HepG2 (cell line): Measurements from ENCODE around the gene INO80B. TPM values are rescaled to one million over a fixed set of nuclear protein-coding genes. Genes with fewer than 3 reads are reported as not detected.

ENCODE experiments used
- SMC3 ChIP-seq: IDR thresholded peaks from 2 replicates; pipeline ENCODE4 v1.6.1; 2011; ENCODE audit warnings: low read length, improper control_type of control experiment
- ZFP37 ChIP-seq: sonication (generic); formaldehyde crosslinking; IDR thresholded peaks from 2 replicates; pipeline ENCODE4 v1.4.0; 2020; ENCODE audit warnings: missing genetic modification reagents, borderline replicate concordance
- ZNF235 ChIP-seq: sonication (generic); formaldehyde crosslinking; IDR thresholded peaks from 2 replicates; pipeline ENCODE4 v1.8.1; 2023; ENCODE audit warnings: mild to moderate bottlenecking, missing genetic modification reagents, borderline replicate concordance
- ZNF260 ChIP-seq: sonication (generic); formaldehyde crosslinking; IDR thresholded peaks from 2 replicates; pipeline ENCODE4 v1.4.0; 2020; ENCODE audit warnings: missing genetic modification reagents, low read depth, mild to moderate bottlenecking, borderline replicate concordance
- ZSCAN21 ChIP-seq: sonication (generic); formaldehyde crosslinking; IDR thresholded peaks from 2 replicates; pipeline ENCODE4 v1.8.0; 2022; ENCODE audit warnings: mild to moderate bottlenecking, missing genetic modification reagents, moderate library complexity, borderline replicate concordance
- polyA plus RNA-seq, 8 experiments: library from polyadenylated mRNA; depleted of rRNA in 3 of 8; stranded (reverse) in 7 of 8; unstranded in 1 of 8; fragments of >200 nt; fragmentation: Illumina TruSeq in 4 of 8; extraction: Trizol in 4 of 8; gene quantifications; 2 replicates each; pipeline versions ENCODE4 v1.2.1 to v1.2.3, GENCODE V29; 2011 to 2016; ENCODE audit warnings: low read depth in 4 of 8, missing spikeins in 1 of 8, mixed read lengths in 1 of 8; ENCODE audit not compliant: insufficient read depth in 1 of 8
- total RNA-seq, 5 experiments: library from RNA; depleted of rRNA; stranded (reverse); fragments of >200 nt; fragmentation: Illumina TruSeq; extraction: Trizol; gene quantifications; 2 replicates each; pipeline ENCODE4 v1.2.3, GENCODE V29; 2016; ENCODE audit warnings: low read depth in 1 of 5
- TF ChIP-seq, protein P1 (sequence below), 2 experiments: fragments of 450-650 bp in 1 of 2; sonication (generic) in 1 of 2; formaldehyde crosslinking in 1 of 2; IDR thresholded peaks; 2 replicates each; pipeline versions ENCODE4 v1.6.1 to v1.8.0; 2016 to 2022; ENCODE audit warnings: antibody characterized with exemption in 1 of 2, mild to moderate bottlenecking in 1 of 2, missing genetic modification reagents in 1 of 2
- TF ChIP-seq, protein P2 (sequence below): sonication (generic); formaldehyde crosslinking; conservative IDR thresholded peaks from 2 replicates; pipeline ENCODE4 v1.4.0; 2020; ENCODE audit warnings: mild to moderate bottlenecking, missing genetic modification reagents, moderate library complexity

Gene INO80B
- total and polyA plus RNA-seq, 2 of the 13 experiments (the other 11 are each of a cell fraction or from before 2014, with no cell fraction given), result 6.2 to 14.5 TPM

DNA sequence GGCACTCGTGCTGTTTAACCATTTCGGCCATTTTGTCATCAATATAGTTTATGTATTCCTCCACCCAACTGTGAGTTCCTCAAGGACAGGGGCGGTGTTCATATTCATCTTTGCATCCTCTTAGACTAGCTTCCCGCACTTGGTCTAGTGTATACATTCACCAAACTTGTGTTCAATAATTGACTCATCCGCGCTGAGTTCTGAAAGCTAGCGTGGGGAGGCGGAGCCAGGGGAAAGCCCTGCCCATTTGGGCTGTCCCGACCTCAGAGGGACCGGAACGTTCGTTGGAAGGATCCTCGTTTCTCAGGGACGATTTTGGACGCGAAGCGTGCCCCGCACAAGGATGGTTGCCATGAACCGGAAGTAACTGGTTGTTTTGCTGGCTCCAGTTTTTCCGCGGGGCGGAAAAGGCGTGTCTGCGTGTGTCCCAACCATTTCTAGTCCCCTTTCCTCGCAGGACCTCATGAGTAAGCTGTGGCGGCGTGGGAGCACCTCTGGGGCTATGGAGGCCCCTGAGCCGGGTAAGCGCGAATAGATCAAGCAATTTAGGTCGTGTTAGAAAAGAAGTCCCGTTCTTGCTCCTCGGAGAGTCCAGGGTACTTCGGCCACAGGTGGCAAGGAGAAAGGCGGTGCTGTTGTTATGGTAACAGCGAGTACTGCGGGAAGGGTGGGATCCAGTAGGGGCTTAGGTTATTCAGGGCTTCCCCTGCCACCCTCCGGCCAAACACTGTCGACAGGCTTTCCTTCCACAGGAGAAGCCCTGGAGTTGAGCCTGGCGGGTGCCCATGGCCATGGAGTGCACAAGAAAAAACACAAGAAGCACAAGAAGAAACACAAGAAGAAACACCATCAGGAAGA lies at the start of gene INO80B (continued):
- TF ChIP-seq ZNF235 (CRISPR knock-in tag) (peak; percentile 77; the same call in 1 of the 2 replicates), ZFP37 (CRISPR knock-in tag) (no peak), ZNF260 (CRISPR knock-in tag) (no peak), SMC3 (peak; percentile 45), ZSCAN21 (CRISPR knock-in tag) (peak; percentile 70; the same call in 1 of the 2 replicates)
- TF ChIP-seq, protein P1, sequence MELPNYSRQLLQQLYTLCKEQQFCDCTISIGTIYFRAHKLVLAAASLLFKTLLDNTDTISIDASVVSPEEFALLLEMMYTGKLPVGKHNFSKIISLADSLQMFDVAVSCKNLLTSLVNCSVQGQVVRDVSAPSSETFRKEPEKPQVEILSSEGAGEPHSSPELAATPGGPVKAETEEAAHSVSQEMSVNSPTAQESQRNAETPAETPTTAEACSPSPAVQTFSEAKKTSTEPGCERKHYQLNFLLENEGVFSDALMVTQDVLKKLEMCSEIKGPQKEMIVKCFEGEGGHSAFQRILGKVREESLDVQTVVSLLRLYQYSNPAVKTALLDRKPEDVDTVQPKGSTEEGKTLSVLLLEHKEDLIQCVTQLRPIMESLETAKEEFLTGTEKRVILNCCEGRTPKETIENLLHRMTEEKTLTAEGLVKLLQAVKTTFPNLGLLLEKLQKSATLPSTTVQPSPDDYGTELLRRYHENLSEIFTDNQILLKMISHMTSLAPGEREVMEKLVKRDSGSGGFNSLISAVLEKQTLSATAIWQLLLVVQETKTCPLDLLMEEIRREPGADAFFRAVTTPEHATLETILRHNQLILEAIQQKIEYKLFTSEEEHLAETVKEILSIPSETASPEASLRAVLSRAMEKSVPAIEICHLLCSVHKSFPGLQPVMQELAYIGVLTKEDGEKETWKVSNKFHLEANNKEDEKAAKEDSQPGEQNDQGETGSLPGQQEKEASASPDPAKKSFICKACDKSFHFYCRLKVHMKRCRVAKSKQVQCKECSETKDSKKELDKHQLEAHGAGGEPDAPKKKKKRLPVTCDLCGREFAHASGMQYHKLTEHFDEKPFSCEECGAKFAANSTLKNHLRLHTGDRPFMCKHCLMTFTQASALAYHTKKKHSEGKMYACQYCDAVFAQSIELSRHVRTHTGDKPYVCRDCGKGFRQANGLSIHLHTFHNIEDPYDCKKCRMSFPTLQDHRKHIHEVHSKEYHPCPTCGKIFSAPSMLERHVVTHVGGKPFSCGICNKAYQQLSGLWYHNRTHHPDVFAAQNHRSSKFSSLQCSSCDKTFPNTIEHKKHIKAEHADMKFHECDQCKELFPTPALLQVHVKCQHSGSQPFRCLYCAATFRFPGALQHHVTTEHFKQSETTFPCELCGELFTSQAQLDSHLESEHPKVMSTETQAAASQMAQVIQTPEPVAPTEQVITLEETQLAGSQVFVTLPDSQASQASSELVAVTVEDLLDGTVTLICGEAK (IDR thresholded peaks at IDR 0.05), result peak; percentile 98
- TF ChIP-seq, protein P1 (CRISPR knock-in tag; IDR thresholded peaks at IDR 0.05), result peak; percentile 90; the same call in 1 of the 2 replicates
- TF ChIP-seq, protein P2, sequence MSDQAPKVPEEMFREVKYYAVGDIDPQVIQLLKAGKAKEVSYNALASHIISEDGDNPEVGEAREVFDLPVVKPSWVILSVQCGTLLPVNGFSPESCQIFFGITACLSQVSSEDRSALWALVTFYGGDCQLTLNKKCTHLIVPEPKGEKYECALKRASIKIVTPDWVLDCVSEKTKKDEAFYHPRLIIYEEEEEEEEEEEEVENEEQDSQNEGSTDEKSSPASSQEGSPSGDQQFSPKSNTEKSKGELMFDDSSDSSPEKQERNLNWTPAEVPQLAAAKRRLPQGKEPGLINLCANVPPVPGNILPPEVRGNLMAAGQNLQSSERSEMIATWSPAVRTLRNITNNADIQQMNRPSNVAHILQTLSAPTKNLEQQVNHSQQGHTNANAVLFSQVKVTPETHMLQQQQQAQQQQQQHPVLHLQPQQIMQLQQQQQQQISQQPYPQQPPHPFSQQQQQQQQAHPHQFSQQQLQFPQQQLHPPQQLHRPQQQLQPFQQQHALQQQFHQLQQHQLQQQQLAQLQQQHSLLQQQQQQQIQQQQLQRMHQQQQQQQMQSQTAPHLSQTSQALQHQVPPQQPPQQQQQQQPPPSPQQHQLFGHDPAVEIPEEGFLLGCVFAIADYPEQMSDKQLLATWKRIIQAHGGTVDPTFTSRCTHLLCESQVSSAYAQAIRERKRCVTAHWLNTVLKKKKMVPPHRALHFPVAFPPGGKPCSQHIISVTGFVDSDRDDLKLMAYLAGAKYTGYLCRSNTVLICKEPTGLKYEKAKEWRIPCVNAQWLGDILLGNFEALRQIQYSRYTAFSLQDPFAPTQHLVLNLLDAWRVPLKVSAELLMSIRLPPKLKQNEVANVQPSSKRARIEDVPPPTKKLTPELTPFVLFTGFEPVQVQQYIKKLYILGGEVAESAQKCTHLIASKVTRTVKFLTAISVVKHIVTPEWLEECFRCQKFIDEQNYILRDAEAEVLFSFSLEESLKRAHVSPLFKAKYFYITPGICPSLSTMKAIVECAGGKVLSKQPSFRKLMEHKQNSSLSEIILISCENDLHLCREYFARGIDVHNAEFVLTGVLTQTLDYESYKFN (CRISPR knock-in tag), result peak; percentile 71
